D721Med (cell line): ENCODE measurements around the gene WASHC4.

ENCODE experiments used
- DNase-seq: peaks from one replicate; pipeline ENCODE4 v3.0.0; 2011; ENCODE audit warnings: low spot score; ENCODE audit not compliant: insufficient read length
- FAIRE-seq: peaks from 2 replicates; lab custom pipeline; 2011; peaks lifted over from hg19 to GRCh38; lab: Jason Lieb, UNC
- TF ChIP-seq, protein P1 (sequence below): IDR thresholded peaks from 2 replicates; pipeline ENCODE4 v1.5.1; 2012; ENCODE audit warnings: mild to moderate bottlenecking, control low read depth; ENCODE audit not compliant: insufficient read depth; ENCODE audit errors: missing control alignments

WASHC4 gene

DNA sequence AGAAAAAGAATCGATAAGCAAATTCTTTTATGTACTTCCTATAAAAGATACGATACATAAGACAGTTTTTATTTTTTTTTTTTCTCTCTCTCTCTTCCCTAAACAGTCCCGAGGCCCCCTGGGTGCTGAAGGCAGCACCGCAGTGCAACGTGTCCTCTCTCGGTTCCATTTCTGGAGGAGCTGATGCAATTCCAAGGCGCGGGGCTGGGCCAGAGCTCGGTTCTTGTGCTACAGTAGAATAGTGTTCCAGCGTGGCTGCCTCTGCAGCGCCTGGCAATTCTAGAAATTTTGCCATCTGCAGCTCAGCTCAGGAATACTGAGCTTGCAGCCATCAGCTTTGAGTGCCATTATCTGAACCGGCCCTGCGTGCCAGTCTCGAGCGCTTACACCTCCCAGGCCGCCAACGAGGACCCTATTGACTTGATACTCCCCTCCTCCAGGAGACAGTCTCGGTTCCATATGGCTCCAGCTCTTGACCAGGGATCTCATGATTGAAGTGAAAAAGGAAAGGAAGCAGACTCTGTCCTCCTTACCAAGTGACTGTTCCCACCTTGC lies 23.9 kb upstream of the WASHC4 start:
- FAIRE-seq = no peak
- DNase-seq = no peak
- TF ChIP-seq, protein P1, sequence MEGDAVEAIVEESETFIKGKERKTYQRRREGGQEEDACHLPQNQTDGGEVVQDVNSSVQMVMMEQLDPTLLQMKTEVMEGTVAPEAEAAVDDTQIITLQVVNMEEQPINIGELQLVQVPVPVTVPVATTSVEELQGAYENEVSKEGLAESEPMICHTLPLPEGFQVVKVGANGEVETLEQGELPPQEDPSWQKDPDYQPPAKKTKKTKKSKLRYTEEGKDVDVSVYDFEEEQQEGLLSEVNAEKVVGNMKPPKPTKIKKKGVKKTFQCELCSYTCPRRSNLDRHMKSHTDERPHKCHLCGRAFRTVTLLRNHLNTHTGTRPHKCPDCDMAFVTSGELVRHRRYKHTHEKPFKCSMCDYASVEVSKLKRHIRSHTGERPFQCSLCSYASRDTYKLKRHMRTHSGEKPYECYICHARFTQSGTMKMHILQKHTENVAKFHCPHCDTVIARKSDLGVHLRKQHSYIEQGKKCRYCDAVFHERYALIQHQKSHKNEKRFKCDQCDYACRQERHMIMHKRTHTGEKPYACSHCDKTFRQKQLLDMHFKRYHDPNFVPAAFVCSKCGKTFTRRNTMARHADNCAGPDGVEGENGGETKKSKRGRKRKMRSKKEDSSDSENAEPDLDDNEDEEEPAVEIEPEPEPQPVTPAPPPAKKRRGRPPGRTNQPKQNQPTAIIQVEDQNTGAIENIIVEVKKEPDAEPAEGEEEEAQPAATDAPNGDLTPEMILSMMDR = no peak

DNA sequence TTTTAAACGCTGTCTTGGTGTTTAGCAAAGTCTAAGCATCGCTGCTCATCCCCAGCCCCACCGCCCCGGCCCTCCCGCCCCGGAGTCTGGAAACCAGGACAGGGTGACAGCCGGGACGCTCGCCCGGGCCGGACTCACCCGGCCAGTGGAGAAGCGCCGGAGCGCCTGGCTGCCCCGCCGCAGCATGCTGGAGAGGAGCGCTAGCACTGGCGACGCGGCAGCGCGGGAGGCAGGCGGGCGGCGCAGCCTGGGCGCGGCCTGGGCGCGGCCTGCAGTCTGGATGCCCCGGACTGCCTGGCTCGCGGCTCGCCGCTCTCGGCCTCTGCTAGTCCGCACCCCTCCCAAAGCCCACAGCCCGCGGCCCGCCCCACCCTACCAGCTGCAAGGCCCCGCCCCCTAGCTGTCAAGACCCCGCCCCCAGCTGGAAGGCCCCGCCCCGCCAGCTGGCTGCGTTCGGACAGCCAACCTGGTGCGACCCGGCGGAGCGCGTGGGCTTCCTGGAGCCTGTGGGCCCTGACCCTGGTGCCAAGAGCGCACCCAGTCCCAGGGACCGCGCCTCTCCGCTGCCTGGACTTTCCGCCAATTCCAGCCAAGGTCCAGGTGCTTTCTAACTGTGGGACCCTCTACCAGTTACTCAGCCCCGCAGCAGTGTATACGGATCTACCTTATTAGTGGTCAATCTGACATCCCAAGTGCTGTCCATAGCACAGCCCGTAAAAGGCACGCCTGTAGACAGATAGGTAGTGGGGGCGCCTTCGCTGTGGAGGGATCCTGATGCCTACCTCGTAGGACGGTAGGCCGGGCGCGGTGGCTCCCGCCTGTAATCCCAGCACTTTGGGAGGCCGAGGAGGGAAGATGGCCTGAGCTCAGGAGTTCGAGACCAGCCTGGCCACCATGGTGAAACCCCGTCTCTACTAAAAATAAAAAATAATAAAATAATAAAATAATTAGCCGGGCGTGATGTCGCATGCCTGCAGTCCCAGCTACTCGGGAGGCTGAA lies 23.0 kb upstream of the WASHC4 start, which contains the start of gene ALDH1L2:
Gene ALDH1L2, minus strand, starts transcription at position 208 of the 1,000 bp plus-strand sequence. Its CDS starts 22 bp downstream, at position 186.
- TF ChIP-seq, protein P1 = no peak
- no peak for FAIRE-seq
- DNase-seq = no peak

DNA sequence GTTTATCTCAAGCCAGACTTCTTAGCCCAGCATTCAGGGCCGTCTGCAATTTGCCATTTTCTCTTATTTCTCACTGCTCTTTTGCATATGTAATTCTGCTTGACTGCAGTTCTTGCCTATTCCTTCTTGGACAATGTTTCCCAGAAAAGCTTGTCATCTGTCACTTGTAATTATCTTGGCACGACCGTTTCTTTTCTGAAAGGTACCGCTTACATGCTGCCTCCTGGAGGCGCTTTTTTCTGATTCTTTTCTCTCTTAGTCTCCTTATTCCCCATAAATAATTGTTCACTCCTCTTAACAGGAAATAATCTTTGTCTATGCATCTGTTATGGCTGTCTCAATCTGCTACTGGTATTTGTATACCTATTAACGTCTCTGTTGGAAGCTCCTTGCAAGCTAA lies 22.0 kb upstream of the WASHC4 start:
- DNase-seq (no peak), FAIRE-seq (no peak)
- TF ChIP-seq, protein P1 = no peak

DNA sequence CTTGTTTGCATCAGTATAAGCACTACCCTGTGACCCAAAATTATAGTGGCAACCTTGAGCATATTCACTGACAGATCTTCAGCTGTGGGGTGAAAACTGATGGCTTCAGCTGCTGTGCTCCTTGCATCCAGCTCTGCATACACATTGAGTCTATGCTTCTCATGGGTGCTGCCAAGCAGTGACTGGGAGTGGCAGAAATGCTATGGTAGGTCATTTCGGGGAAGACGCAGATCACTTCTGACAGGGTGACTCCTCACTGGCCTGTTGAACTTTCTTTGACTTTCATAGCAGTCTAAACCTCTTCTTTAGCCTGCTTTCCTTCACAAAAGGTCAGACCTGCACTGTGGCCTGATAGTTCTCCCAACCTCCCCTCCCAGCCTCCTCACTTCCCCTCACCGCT lies 17.7 kb upstream of the WASHC4 start:
- TF ChIP-seq, protein P1 = no peak
- DNase-seq = no peak
- no peak for FAIRE-seq

DNA sequence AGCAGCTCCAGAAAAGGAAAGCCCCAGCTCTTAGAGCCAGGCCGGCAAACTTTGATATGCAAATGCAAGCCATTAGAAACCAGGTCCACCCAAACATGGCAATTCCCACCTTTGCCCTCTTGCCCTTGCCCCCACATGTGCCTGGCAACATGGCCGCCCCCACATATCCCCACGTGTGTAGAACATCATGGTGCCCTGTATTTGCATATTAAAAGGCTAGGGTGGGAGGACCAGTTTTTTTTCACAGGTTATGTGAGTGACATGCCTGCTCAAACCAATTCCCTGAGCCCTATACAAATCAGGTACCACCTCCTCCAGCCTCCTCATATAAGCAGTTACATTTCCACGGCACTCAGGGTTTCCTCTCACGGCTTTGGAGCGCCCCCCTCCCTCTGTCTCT lies 17.2 kb upstream of the WASHC4 start:
- DNase-seq (no peak), FAIRE-seq (no peak)
- TF ChIP-seq, protein P1 = no peak

DNA sequence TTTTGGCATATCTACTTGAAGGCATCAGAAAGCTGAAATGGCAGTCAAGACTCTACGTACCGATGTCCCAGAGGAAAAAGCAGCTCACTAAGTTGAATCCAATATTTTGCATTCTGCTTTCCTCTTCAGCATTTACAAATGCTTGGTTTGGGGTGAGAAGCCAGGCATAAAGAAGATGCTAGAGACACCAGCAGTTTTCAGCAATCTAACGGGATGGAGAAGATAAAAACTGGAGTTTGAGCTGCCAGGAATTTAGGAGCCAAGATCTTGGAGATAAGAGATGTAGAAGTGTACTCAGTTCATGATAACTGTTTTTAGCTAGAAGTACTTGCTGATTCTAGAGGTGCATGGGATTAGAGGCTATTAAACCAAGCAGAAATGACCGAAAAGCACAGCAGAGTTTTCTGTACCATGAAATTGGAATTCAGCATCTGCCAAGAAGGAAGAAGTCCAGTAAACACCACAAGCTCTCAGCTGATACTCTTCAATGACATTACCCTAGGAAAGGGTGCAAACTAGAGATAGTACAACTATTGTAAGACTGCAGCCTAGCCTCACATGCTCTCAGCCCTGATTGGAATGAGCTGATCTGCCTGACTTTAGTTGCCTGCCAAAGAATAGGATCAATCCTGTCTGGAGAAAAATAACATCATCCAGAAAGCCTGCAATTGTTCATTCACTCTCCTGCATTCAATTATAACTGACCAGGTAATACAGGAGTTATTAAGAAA lies 15.9 kb upstream of the WASHC4 start:
- TF ChIP-seq, protein P1 = no peak
- FAIRE-seq (no peak), DNase-seq (no peak)
